ENCODE results near the gene ARL14. TPM values are rescaled to one million over a fixed set of nuclear protein-coding genes. Genes with fewer than 3 reads are reported as not detected.

The ARL14 gene
- total RNA-seq, 2 experiments from 2014 or later: not detected

GRCh38 chr3:160725338-160725737 is 48.4 kb downstream of the ARL14 start:
- Histone ChIP-seq H3K27ac (ENCODE audit: low read depth, low read length, poor library complexity, severe bottlenecking) (no peak overlapping the region), H3K4me3 (ENCODE audit: low read depth, low read length, poor library complexity, severe bottlenecking) (no peak overlapping the region), H3K36me3 (ENCODE audit: insufficient read depth, low read length) (no peaks in the 10 kb centered on the region), H3K4me1 (ENCODE audit: insufficient read depth, low read length, poor library complexity, severe bottlenecking) (no peaks in the 10 kb centered on the region), H3K9me2 (ENCODE audit: insufficient read depth, low read length) (no peaks in the 10 kb centered on the region), H2AFZ (ENCODE audit: low read length) (no peak overlapping the region), H3K4me2 (ENCODE audit: low read length) (no peak overlapping the region), H4K20me1 (ENCODE audit: insufficient read depth, low read length) (no peaks in the 10 kb centered on the region), H3K9me3 (ENCODE audit: low read length) (no peaks in the 10 kb centered on the region), H3K79me2 (ENCODE audit: insufficient read depth, low read depth, low read length) (no peaks in the 10 kb centered on the region)
- TF ChIP-seq EZH2phosphoT487 (IDR thresholded peaks at IDR 0.05; ENCODE audit: borderline replicate concordance, low read depth, low read length) (no peak), CTCF (conservative IDR thresholded peaks at IDR 0.05; ENCODE audit: low read length) (no peak)
- no peak for DNase-seq (ENCODE audit: low spot score)
- intact Hi-C loops (cut with micrococcal nuclease; ENCODE audit: unreplicated experiment): no loop called here
- ChIA-PET POLR2A (no interaction called here), CTCF (ENCODE audit: unreplicated experiment) (no interaction called here)
- BruUV-seq (replicated peaks): no TSS peak

Small RNA genes lying within 50 kb of the gene (small RNA-seq; reads per million reads assigned to genes)
- gene RF00139: not detected

Other genes with a start within 250 kb of the ARL14 start
- gene TRIM59, start 227.4 kb upstream of the ARL14 start, total RNA-seq (2014; rRNA removed; shearing (Covaris generic)): 26.1 and 28.7 TPM in 2 replicates
- gene TRIM59, start 227.4 kb upstream of the ARL14 start, total RNA-seq (2022): 46.9 and 60.0 TPM in 2 replicates
- gene KPNA4, start 111.6 kb upstream of the ARL14 start, total RNA-seq (2014; rRNA removed; shearing (Covaris generic)): 12.4 and 15.7 TPM in 2 replicates
- 46.3 and 53.2 TPM in 2 replicates for gene KPNA4, start 111.6 kb upstream of the ARL14 start, total RNA-seq (2022)
- 10.3 and 11.2 TPM in 2 replicates for gene PPM1L, start 79.1 kb downstream of the ARL14 start, total RNA-seq (2014; rRNA removed; shearing (Covaris generic))
- 14.7 and 14.8 TPM in 2 replicates for gene PPM1L, start 79.1 kb downstream of the ARL14 start, total RNA-seq (2022)